Mucosa of descending colon (tissue), 3 donors: Measurements from ENCODE around the gene PGAP3. TPM values are rescaled to one million over a fixed set of nuclear protein-coding genes. Genes with fewer than 3 reads are reported as not detected.

Experiments
- ATAC-seq: fragments of 200-7000 bp; cut with Tn5 transposase; one replicate; pipeline ENCODE4 v1.9.1; 2020; ENCODE audit warnings: mild to moderate bottlenecking, moderate library complexity
- DNase-seq, 3 donors: peaks; one replicate each; pipeline ENCODE4 v3.0.0-alpha.2; 2020
- H3K36me3 ChIP-seq: fragments of 200-600 bp; one replicate; pipeline ENCODE4 v1.8.0; 2021; ENCODE audit warnings: low read depth, mild to moderate bottlenecking
- H3K4me1 ChIP-seq: fragments of 200-600 bp; one replicate; pipeline ENCODE4 v1.8.0; 2021; ENCODE audit warnings: low read depth, mild to moderate bottlenecking
- H3K4me3 ChIP-seq: fragments of 200-600 bp; one replicate; pipeline ENCODE4 v1.8.0; 2021; ENCODE audit warnings: mild to moderate bottlenecking
- H3K9me3 ChIP-seq: fragments of 200-600 bp; one replicate; pipeline ENCODE4 v1.8.0; 2021; ENCODE audit warnings: mild to moderate bottlenecking
- CTCF ChIP-seq: fragments of 200-600 bp; IDR thresholded peaks from one replicate; pipeline ENCODE4 v1.8.0; 2022; ENCODE audit warnings: antibody characterized with exemption, mild to moderate bottlenecking
- intact Hi-C, 2 donors: fragments of 100-400 bp; cut with DNase I in 1 of 2; cut with micrococcal nuclease in 1 of 2; formaldehyde crosslinking; loops; one replicate each; pipeline versions ENCODE4 v1.11.0 to v1.11.1; 2022; cut with DNase I, micrococcal nuclease
- total RNA-seq, 3 donors: library from RNA; stranded (reverse); fragmentation: NEBNext Ultra II Directional in 2 of 3; extraction: Animal tissue kit (Norgen Biotek cat#: 25700) in 2 of 3; gene quantifications; one replicate each; pipeline versions ENCODE4 v1.2.1 to v1.2.4, GENCODE V29; 2021 to 2023
- donor health status: DM: no; HTN: no; CAD: no; lungs with moderate emphysema.
- donor health status: DM: no; HTN: no; CAD: no.
- donor health status: DM: no; HTN: yes; CAD: no.

Gene PGAP3
- total RNA-seq, 3 donors from 2014 or later, result 27.7 to 74.6 (median 47.9) TPM

GRCh38 chr17:39629494-39629880 lies 58.4 kb downstream of the PGAP3 start:
- Histone ChIP-seq H3K4me1 (peaks cover 38% of the 10 kb centered on the region), H3K36me3 (no peaks in the 10 kb centered on the region), H3K4me3 (no peak overlapping the region), H3K9me3 (no peaks in the 10 kb centered on the region)
- TF ChIP-seq CTCF, result no peak
- ATAC-seq, result peak; percentile 47
- intact Hi-C loops, result loop anchor here in 1 of 2 donors (10.0 kb wide), 1 partner anchor 125 kb away; no protein-coding TSS in a partner anchor
- DNase-seq, result peak; percentile 80 to 84 (median 80)

- Histone ChIP-seq H3K9me3 (no peaks in the 10 kb centered on the region), H3K36me3 (no peaks in the 10 kb centered on the region), H3K4me3 (no peak overlapping the region), H3K4me1 (peaks cover 35% of the 10 kb centered on the region)
- peak; percentile 62 for ATAC-seq
- TF ChIP-seq CTCF, result no peak
- intact Hi-C loops, result loop anchor here in 1 of 2 donors (10.0 kb wide), 1 partner anchor 126 kb away; no protein-coding TSS in a partner anchor
- DNase-seq, result peak; percentile 87 to 92 (median 88)
These were observed 59.0 kb downstream of the PGAP3 start for GRCh38 chr17:39628655-39629493.

DNA sequence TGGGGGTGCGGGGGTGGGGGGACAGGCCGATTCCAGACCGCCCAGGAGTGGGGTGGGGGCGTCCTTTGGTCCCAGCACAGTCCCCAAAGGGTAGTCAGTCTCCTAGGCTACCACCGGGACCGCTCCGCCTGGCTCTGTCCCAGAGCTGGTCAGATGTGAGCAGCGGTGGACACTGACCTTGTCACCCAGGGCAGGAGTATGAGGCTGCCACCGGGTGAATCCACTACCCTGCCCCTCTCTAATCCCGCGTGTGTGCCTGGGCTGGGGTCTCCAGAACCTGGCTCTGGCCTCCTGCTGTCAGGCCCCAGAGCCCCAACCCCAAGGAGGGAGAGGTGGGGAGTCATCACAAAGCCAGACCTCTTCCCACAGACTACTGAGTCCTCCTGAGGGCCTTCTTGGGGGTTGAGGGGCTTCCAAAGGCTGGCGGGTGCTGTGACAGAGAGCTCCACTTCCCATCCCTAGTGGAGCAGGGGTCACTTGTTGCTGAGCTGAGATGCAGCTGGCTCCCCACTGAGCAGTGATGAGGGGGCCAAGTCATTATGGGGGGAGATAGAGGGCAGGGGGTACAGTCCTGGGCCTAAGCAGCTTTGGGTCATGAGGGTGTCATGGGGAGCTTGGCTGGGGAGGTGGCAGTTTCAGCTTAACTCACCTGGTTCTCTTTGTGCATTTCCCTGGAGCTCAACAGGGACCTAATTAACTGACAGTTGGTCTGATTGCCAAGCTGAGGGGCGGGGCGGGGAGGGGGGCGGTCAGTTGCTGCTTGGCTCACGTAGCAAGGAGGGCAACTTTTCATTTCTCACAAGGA lies 59.9 kb downstream of the PGAP3 start:
- intact Hi-C loops, result loop anchor here in 1 of 2 donors (10.0 kb wide), 1 partner anchor 127 kb away; no protein-coding TSS in a partner anchor
- peaks cover 28% of the 10 kb centered on the region for H3K4me1 ChIP-seq
- H3K36me3 ChIP-seq, result no peaks in the 10 kb centered on the region
- DNase-seq (peak in 2 of 3 donors; percentile 78 to 85), ATAC-seq (peak; percentile 10)
- peak overlapping the region; percentile 47 for H3K4me3 ChIP-seq
- TF ChIP-seq CTCF, result no peak
- no peaks in the 10 kb centered on the region for H3K9me3 ChIP-seq

DNA sequence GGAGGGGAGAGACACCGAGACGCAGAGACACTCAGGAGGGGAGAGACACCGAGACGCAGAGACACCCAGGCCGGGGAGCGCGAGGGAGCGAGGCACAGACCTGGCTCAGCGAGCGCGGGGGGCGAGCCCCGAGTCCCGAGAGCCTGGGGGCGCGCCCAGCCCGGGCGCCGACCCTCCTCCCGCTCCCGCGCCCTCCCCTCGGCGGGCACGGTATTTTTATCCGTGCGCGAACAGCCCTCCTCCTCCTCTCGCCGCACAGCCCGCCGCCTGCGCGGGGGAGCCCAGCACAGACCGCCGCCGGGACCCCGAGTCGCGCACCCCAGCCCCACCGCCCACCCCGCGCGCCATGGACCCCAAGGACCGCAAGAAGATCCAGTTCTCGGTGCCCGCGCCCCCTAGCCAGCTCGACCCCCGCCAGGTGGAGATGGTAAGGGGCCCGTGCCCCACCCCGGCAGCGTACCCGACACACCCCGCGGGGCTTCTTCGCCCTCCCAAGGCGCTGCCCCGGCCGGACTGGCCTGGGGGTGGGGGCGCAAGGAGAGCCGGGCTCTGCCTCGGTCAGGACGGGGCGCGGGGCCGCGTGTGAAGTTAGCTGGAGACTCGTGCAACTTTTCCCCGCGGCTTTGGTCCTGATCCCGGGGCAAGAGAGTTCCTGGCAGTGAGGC lies 60.7 kb downstream of the PGAP3 start:
- DNase-seq (peak in 1 of 3 donors; percentile 57), ATAC-seq (no peak)
- H3K9me3 ChIP-seq, result no peaks in the 10 kb centered on the region
- TF ChIP-seq CTCF, result no peak
- peaks cover 30% of the 10 kb centered on the region for H3K4me1 ChIP-seq
- intact Hi-C loops, result loop anchor here in 1 of 2 donors (10.0 kb wide), 1 partner anchor 128 kb away; no protein-coding TSS in a partner anchor
- H3K4me3 ChIP-seq, result peak overlapping the region; percentile 47
- H3K36me3 ChIP-seq, result no peaks in the 10 kb centered on the region
